Measurements from ENCODE around the gene GNAL. TPM values are rescaled to one million over a fixed set of nuclear protein-coding genes. Genes with fewer than 3 reads are reported as not detected.

Gene GNAL
- total and polyA plus RNA-seq, 8 donors, result under 0.01 to 6.7 (median 1.8) TPM

GRCh38 chr18:11792632-11793031 is 103.6 kb downstream of the GNAL start:
- no peak overlapping the region for H3K4me3 ChIP-seq
- H3K36me3 ChIP-seq, result no peaks in the 10 kb centered on the region
- H3K27ac ChIP-seq, result no peak overlapping the region
- intact Hi-C loops (cut with DNase I; ENCODE audit: low total_unique reads), result no loop called here
- H3K9me3 ChIP-seq, result no peaks in the 10 kb centered on the region
- TF ChIP-seq POLR2A (IDR thresholded peaks at IDR 0.05), result no peak
- TF ChIP-seq EP300 (IDR thresholded peaks at IDR 0.05), result no peak
- TF ChIP-seq CTCF (IDR thresholded peaks at IDR 0.05), result no peak
- H3K4me1 ChIP-seq, result no peaks in the 10 kb centered on the region
- H3K27me3 ChIP-seq, result no peaks in the 10 kb centered on the region
- no peak for DNase-seq

- Histone ChIP-seq H3K27ac (no peak overlapping the region), H3K36me3 (no peaks in the 10 kb centered on the region), H3K27me3 (no peaks in the 10 kb centered on the region), H3K4me1 (no peaks in the 10 kb centered on the region), H3K4me3 (no peak overlapping the region), H3K9me3 (no peaks in the 10 kb centered on the region)
- TF ChIP-seq POLR2AphosphoS5 (IDR thresholded peaks at IDR 0.05) (no peak), CTCF (IDR thresholded peaks at IDR 0.05) (no peak), EP300 (IDR thresholded peaks at IDR 0.05) (no peak), POLR2A (IDR thresholded peaks at IDR 0.05) (no peak)
- DNase-seq, result no peak
- WGBS, 5 donors, result 87 to 91% (median 88%) methylated on average over 3 of the region's 3 CpGs
- intact Hi-C loops (cut with DNase I; ENCODE audit: low total_unique reads), result no loop called here
These were observed 105.1 kb downstream of the GNAL start for GRCh38 chr18:11794195-11794594.

- Histone ChIP-seq H3K27ac (no peak overlapping the region), H3K36me3 (no peaks in the 10 kb centered on the region), H3K9me3 (no peaks in the 10 kb centered on the region), H3K27me3 (no peaks in the 10 kb centered on the region), H3K4me3 (no peak overlapping the region), H3K4me1 (no peaks in the 10 kb centered on the region)
- TF ChIP-seq EP300 (IDR thresholded peaks at IDR 0.05) (no peak), POLR2AphosphoS5 (IDR thresholded peaks at IDR 0.05) (no peak), POLR2A (IDR thresholded peaks at IDR 0.05) (no peak), CTCF (IDR thresholded peaks at IDR 0.05) (no peak)
- intact Hi-C loops (cut with DNase I; ENCODE audit: low total_unique reads), result no loop called here
- DNase-seq, result no peak
- 89 to 97% (median 91%) methylated on average over 6 of the region's 6 CpGs for WGBS, 5 donors
These were observed 106.9 kb downstream of the GNAL start for GRCh38 chr18:11795916-11796315.

- no peaks in the 10 kb centered on the region for H3K27me3 ChIP-seq
- H3K36me3 ChIP-seq, result no peaks in the 10 kb centered on the region
- no peaks in the 10 kb centered on the region for H3K4me1 ChIP-seq
- TF ChIP-seq POLR2AphosphoS5 (IDR thresholded peaks at IDR 0.05), result no peak
- no peak for TF ChIP-seq POLR2A (IDR thresholded peaks at IDR 0.05)
- TF ChIP-seq EP300 (IDR thresholded peaks at IDR 0.05), result no peak
- no peak for TF ChIP-seq CTCF (IDR thresholded peaks at IDR 0.05)
- no peak overlapping the region for H3K27ac ChIP-seq
- intact Hi-C loops (cut with DNase I; ENCODE audit: low total_unique reads), result no loop called here
- no peak for DNase-seq
- WGBS, 5 donors, result 27 to 41% (median 34%) methylated on average over 1 of the region's 1 CpG
- no peak overlapping the region for H3K4me3 ChIP-seq
- H3K9me3 ChIP-seq, result no peaks in the 10 kb centered on the region
These were observed 109.2 kb downstream of the GNAL start for GRCh38 chr18:11798271-11798670.
